ENCODE data around the gene SUV39H1. TPM values are rescaled to one million over a fixed set of nuclear protein-coding genes. Genes with fewer than 3 reads are reported as not detected.

Gene SUV39H1
- total and polyA plus RNA-seq, 2 of the 8 experiments (the other 6 are each of a cell fraction or from before 2014, with no cell fraction given) = 14.8 to 27.8 TPM

DNA sequence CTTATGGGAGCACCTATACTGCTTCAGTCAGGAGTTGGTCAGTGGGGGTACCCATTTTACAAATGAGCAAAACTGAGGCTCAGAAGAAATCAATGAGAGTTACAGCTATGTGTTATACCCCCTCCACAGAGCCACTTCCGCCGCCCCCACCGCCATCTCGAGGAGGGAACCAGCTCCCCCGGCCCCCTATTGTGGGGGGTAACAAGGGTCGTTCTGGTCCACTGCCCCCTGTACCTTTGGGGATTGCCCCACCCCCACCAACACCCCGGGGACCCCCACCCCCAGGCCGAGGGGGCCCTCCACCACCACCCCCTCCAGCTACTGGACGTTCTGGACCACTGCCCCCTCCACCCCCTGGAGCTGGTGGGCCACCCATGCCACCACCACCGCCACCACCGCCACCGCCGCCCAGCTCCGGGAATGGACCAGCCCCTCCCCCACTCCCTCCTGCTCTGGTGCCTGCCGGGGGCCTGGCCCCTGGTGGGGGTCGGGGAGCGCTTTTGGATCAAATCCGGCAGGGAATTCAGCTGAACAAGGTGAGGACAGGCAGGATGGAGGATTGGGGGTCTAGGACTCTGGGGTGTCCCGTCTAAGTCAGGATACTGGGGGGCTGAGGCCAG is 7.9 kb upstream of the SUV39H1 start:
- ChIA-PET POLR2A (ENCODE audit: partially characterized antibody) (interaction anchor here (0.6 to 1.5 kb wide), 4 partner anchors 10 to 1379 kb away, joined by 3 to 4 read pairs (median 3); no protein-coding TSS in a partner anchor), CTCF (ENCODE audit: partially characterized antibody) (interaction anchor here (1.4 kb wide), 1 partner anchor 9 kb away, joined by 3 read pairs; no protein-coding TSS in a partner anchor)
- WGBS, 2 experiments (ENCODE audit: extremely low coverage in 1 of 2, insufficient coverage in 1 of 2, insufficient read length in 1 of 2, insufficient replicate concordance in 2 of 2, low coverage in 1 of 2, low lambda C conversion rate in 2 of 2, missing lambda C conversion rate in 1 of 2) = 83% methylated on average over 2 of the region's 19 CpGs; no CpG with 5 or more reads in 1 of the 2 experiments
- Histone ChIP-seq H3K4me2 (ENCODE audit: insufficient read depth in 1 of 2, low read depth in 2 of 2, low read length in 2 of 2) (no peak overlapping the region), H2BK5ac (ENCODE audit: low read depth, low read length) (no peak overlapping the region), H3K79me2 (ENCODE audit: control insufficient read depth in 1 of 2, insufficient read depth in 2 of 2, low read length in 2 of 2) (no peaks in the 10 kb centered on the region), H3K27ac (ENCODE audit: low read depth, low read length) (no peak overlapping the region), H3K27me3 (replicated peaks in 1 of 4; ENCODE audit: control insufficient read depth in 3 of 4, extremely low read depth in 1 of 4, insufficient read depth in 3 of 4, low read length in 3 of 4) (no peaks in the 10 kb centered on the region), H3K18ac (ENCODE audit: extremely low read depth, low read length) (no peak overlapping the region; the same call in 1 of the 2 replicates), H2AFZ (ENCODE audit: low read length) (no peak overlapping the region), H3K9ac (replicated peaks in 1 of 4; ENCODE audit: extremely low read depth in 1 of 4, low read depth in 3 of 4, low read length in 3 of 4) (no peak overlapping the region), H3K56ac (replicated peaks; ENCODE audit: insufficient read length, low read depth, low read length) (no peak overlapping the region), H3K9me3 (ENCODE audit: insufficient read depth in 2 of 2, low read depth in 1 of 2, low read length in 1 of 2) (no peaks in the 10 kb centered on the region), H2BK20ac (ENCODE audit: low read length) (no peak overlapping the region), H3K36me3 (ENCODE audit: control insufficient read depth in 2 of 4, insufficient read depth in 4 of 4, low read length in 3 of 4) (no peaks in the 10 kb centered on the region), H3K23ac (ENCODE audit: insufficient read length) (no peak overlapping the region), H3K4me1 (replicated peaks in 1 of 4; ENCODE audit: control insufficient read depth in 3 of 4, insufficient read depth in 4 of 4, low read length in 3 of 4) (0 out of 7 replicates have a peak, but pooled peaks cover 0 to 3% (median 0%) of the 10 kb centered on the region in 4 experiments), H2BK120ac (replicated peaks; ENCODE audit: low read depth, low read length) (no peak overlapping the region), H2BK12ac (ENCODE audit: low read depth, low read length) (no peak overlapping the region), H3K23me2 (ENCODE audit: low read depth, low read length) (no peaks in the 10 kb centered on the region; the same call in 1 of the 2 replicates), H2AK5ac (ENCODE audit: low read depth, low read length) (no peak overlapping the region), H2BK15ac (ENCODE audit: low read length) (no peak overlapping the region), H4K5ac (ENCODE audit: insufficient read length, low read depth, low read length) (no peak overlapping the region), H4K91ac (replicated peaks; ENCODE audit: insufficient read length, low read length) (no peak overlapping the region), H3K14ac (ENCODE audit: insufficient read length) (no peak overlapping the region), H3K79me1 (ENCODE audit: low read depth, low read length) (no peaks in the 10 kb centered on the region), H4K8ac (ENCODE audit: extremely low read depth, insufficient read depth, low read length) (no peak overlapping the region), H3K4me3 (ENCODE audit: extremely low read depth in 1 of 4, insufficient read depth in 2 of 4, low read depth in 3 of 4, low read length in 4 of 4) (no peak overlapping the region), H4K20me1 (replicated peaks in 1 of 2; ENCODE audit: control insufficient read depth in 1 of 2, insufficient read depth in 2 of 2, low read length in 2 of 2) (no peaks in the 10 kb centered on the region), H3K4ac (replicated peaks; ENCODE audit: insufficient read length, low read depth, low read length) (no peak overlapping the region)
- DNase-seq (ENCODE audit: low read depth in 1 of 2, low spot score in 2 of 2) (no peak), FAIRE-seq (no peak)
- TF ChIP-seq POU5F1 (IDR thresholded peaks at IDR 0.05; ENCODE audit: low read depth, low read length) (no peak), CREB1 (IDR thresholded peaks at IDR 0.05) (no peak), JUND (IDR thresholded peaks at IDR 0.05; ENCODE audit: low read length) (no peak), RXRA (IDR thresholded peaks at IDR 0.05; ENCODE audit: insufficient read depth, low read depth, low read length) (no peak), SIN3A (conservative IDR thresholded peaks at IDR 0.05 in 1 of 2, IDR thresholded peaks at IDR 0.05 in 1 of 2; ENCODE audit: low read depth in 1 of 2, low read length in 2 of 2) (no peak), KDM5A (IDR thresholded peaks at IDR 0.05; ENCODE audit: low read length) (no peak), CTCF (IDR thresholded peaks at IDR 0.05; ENCODE audit: control extremely low read depth in 1 of 3, insufficient read depth in 1 of 3, low read depth in 1 of 3, low read length in 3 of 3) (no peak), SP1 (IDR thresholded peaks at IDR 0.05; ENCODE audit: low read depth, low read length) (no peak), EGR1 (IDR thresholded peaks at IDR 0.05; ENCODE audit: borderline replicate concordance, low read depth, low read length) (no peak), KDM4A (IDR thresholded peaks at IDR 0.05; ENCODE audit: low read depth, low read length, severe bottlenecking) (no peak), TAF1 (IDR thresholded peaks at IDR 0.05; ENCODE audit: low read depth, low read length) (no peak), POLR2A (IDR thresholded peaks at IDR 0.05; ENCODE audit: control extremely low read depth in 1 of 2, low read depth in 2 of 2, low read length in 2 of 2) (no peak)
